Measurements from ENCODE around the gene C2CD2.

- TF ChIP-seq GABPA (IDR thresholded peaks at IDR 0.05; ENCODE audit: low read depth) (no peak), POLR2AphosphoS5 (IDR thresholded peaks at IDR 0.05; ENCODE audit: low read depth) (no peak)
Measured at GRCh38 chr21:41952568-41953248, 1.1 kb downstream of the C2CD2 start.
